ENCODE measurements around the gene TIGAR.

Gene TIGAR

GRCh38 chr12:4331842-4332241 is 10.8 kb downstream of the TIGAR start:
- Histone ChIP-seq H3K36me3 (ENCODE audit: insufficient read depth, low read length) (peaks cover 21% of the 10 kb centered on the region), H3K4me1 (ENCODE audit: control insufficient read depth, insufficient read depth, low read length, unreplicated experiment) (no peaks in the 10 kb centered on the region), H2AFZ (ENCODE audit: low read length, unreplicated experiment) (no peak overlapping the region), H3K27me3 (ENCODE audit: insufficient read depth, low read length) (no peaks in the 10 kb centered on the region), H3K79me2 (ENCODE audit: control insufficient read depth, insufficient read depth, low read length, unreplicated experiment) (peaks cover 20% of the 10 kb centered on the region), H3K27ac (ENCODE audit: low read depth, low read length) (no peak overlapping the region), H3K4me3 (ENCODE audit: low read depth, low read length) (no peak overlapping the region)

GRCh38 chr12:4346931-4347330 is 25.9 kb downstream of the TIGAR start:
- no peaks in the 10 kb centered on the region for H3K4me1 ChIP-seq (ENCODE audit: control insufficient read depth, insufficient read depth, low read length, unreplicated experiment)
- no peak overlapping the region for H2AFZ ChIP-seq (ENCODE audit: low read length, unreplicated experiment)
- H3K27ac ChIP-seq (ENCODE audit: low read depth, low read length): no peak overlapping the region
- H3K4me3 ChIP-seq (ENCODE audit: low read depth, low read length): no peak overlapping the region
- no peaks in the 10 kb centered on the region for H3K36me3 ChIP-seq (ENCODE audit: insufficient read depth, low read length)
- no peaks in the 10 kb centered on the region for H3K27me3 ChIP-seq (ENCODE audit: insufficient read depth, low read length)
- H3K79me2 ChIP-seq (ENCODE audit: control insufficient read depth, insufficient read depth, low read length, unreplicated experiment): no peaks in the 10 kb centered on the region

GRCh38 chr12:4353785-4354208 is 32.8 kb downstream of the TIGAR start:
- Histone ChIP-seq H2AFZ (ENCODE audit: low read length, unreplicated experiment) (no peak overlapping the region), H3K4me1 (ENCODE audit: control insufficient read depth, insufficient read depth, low read length, unreplicated experiment) (no peaks in the 10 kb centered on the region), H3K27ac (ENCODE audit: low read depth, low read length) (no peak overlapping the region), H3K4me3 (ENCODE audit: low read depth, low read length) (no peak overlapping the region), H3K79me2 (ENCODE audit: control insufficient read depth, insufficient read depth, low read length, unreplicated experiment) (no peaks in the 10 kb centered on the region), H3K27me3 (ENCODE audit: insufficient read depth, low read length) (no peaks in the 10 kb centered on the region), H3K36me3 (ENCODE audit: insufficient read depth, low read length) (no peaks in the 10 kb centered on the region)

GRCh38 chr12:4355156-4356040 is 34.4 kb downstream of the TIGAR start:
- Histone ChIP-seq H3K79me2 (ENCODE audit: control insufficient read depth, insufficient read depth, low read length, unreplicated experiment) (no peaks in the 10 kb centered on the region), H3K27ac (ENCODE audit: low read depth, low read length) (no peak overlapping the region), H3K4me1 (ENCODE audit: control insufficient read depth, insufficient read depth, low read length, unreplicated experiment) (no peaks in the 10 kb centered on the region), H2AFZ (ENCODE audit: low read length, unreplicated experiment) (no peak overlapping the region), H3K4me3 (ENCODE audit: low read depth, low read length) (no peak overlapping the region), H3K27me3 (ENCODE audit: insufficient read depth, low read length) (no peaks in the 10 kb centered on the region), H3K36me3 (ENCODE audit: insufficient read depth, low read length) (no peaks in the 10 kb centered on the region)

- H3K27me3 ChIP-seq (ENCODE audit: insufficient read depth, low read length): no peaks in the 10 kb centered on the region
- no peak overlapping the region for H2AFZ ChIP-seq (ENCODE audit: low read length, unreplicated experiment)
- no peaks in the 10 kb centered on the region for H3K79me2 ChIP-seq (ENCODE audit: control insufficient read depth, insufficient read depth, low read length, unreplicated experiment)
- no peaks in the 10 kb centered on the region for H3K4me1 ChIP-seq (ENCODE audit: control insufficient read depth, insufficient read depth, low read length, unreplicated experiment)
- H3K4me3 ChIP-seq (ENCODE audit: low read depth, low read length): no peak overlapping the region
- no peak overlapping the region for H3K27ac ChIP-seq (ENCODE audit: low read depth, low read length)
- no peaks in the 10 kb centered on the region for H3K36me3 ChIP-seq (ENCODE audit: insufficient read depth, low read length)
These were observed 35.0 kb downstream of the TIGAR start for GRCh38 chr12:4356041-4356327.

GRCh38 chr12:4366090-4366489 is 45.1 kb downstream of the TIGAR start:
- H3K4me3 ChIP-seq (ENCODE audit: low read depth, low read length): no peak overlapping the region
- H3K27ac ChIP-seq (ENCODE audit: low read depth, low read length): no peak overlapping the region
- H3K36me3 ChIP-seq (ENCODE audit: insufficient read depth, low read length): no peaks in the 10 kb centered on the region
- H3K27me3 ChIP-seq (ENCODE audit: insufficient read depth, low read length): peaks cover 42% of the 10 kb centered on the region
- H3K79me2 ChIP-seq (ENCODE audit: control insufficient read depth, insufficient read depth, low read length, unreplicated experiment): no peaks in the 10 kb centered on the region
- H2AFZ ChIP-seq (ENCODE audit: low read length, unreplicated experiment): no peak overlapping the region
- H3K4me1 ChIP-seq (ENCODE audit: control insufficient read depth, insufficient read depth, low read length, unreplicated experiment): no peaks in the 10 kb centered on the region

GRCh38 chr12:4369548-4369947 is 48.5 kb downstream of the TIGAR start:
- no peak overlapping the region for H3K4me3 ChIP-seq (ENCODE audit: low read depth, low read length)
- peaks cover 44% of the 10 kb centered on the region for H3K27me3 ChIP-seq (ENCODE audit: insufficient read depth, low read length)

GRCh38 chr12:4370265-4370664 is 49.3 kb downstream of the TIGAR start:
- no peaks in the 10 kb centered on the region for H3K79me2 ChIP-seq (ENCODE audit: control insufficient read depth, insufficient read depth, low read length, unreplicated experiment)
- H3K4me3 ChIP-seq (ENCODE audit: low read depth, low read length): no peak overlapping the region
- no peak overlapping the region for H3K27ac ChIP-seq (ENCODE audit: low read depth, low read length)
- no peaks in the 10 kb centered on the region for H3K36me3 ChIP-seq (ENCODE audit: insufficient read depth, low read length)
- no peak overlapping the region for H2AFZ ChIP-seq (ENCODE audit: low read length, unreplicated experiment)
- H3K27me3 ChIP-seq (ENCODE audit: insufficient read depth, low read length): peaks cover 40% of the 10 kb centered on the region
- H3K4me1 ChIP-seq (ENCODE audit: control insufficient read depth, insufficient read depth, low read length, unreplicated experiment): no peaks in the 10 kb centered on the region

More at GRCh38 chr12:4369548-4369947, 48.5 kb downstream of the TIGAR start:
- Histone ChIP-seq H3K79me2 (ENCODE audit: control insufficient read depth, insufficient read depth, low read length, unreplicated experiment) (no peaks in the 10 kb centered on the region), H3K27ac (ENCODE audit: low read depth, low read length) (no peak overlapping the region), H2AFZ (ENCODE audit: low read length, unreplicated experiment) (no peak overlapping the region), H3K36me3 (ENCODE audit: insufficient read depth, low read length) (no peaks in the 10 kb centered on the region), H3K4me1 (ENCODE audit: control insufficient read depth, insufficient read depth, low read length, unreplicated experiment) (no peaks in the 10 kb centered on the region)

GRCh38 chr12:4372653-4373052 is 51.6 kb downstream of the TIGAR start:
- Histone ChIP-seq H3K79me2 (ENCODE audit: control insufficient read depth, insufficient read depth, low read length, unreplicated experiment) (no peaks in the 10 kb centered on the region), H2AFZ (ENCODE audit: low read length, unreplicated experiment) (no peak overlapping the region), H3K27me3 (ENCODE audit: insufficient read depth, low read length) (peaks cover 35% of the 10 kb centered on the region), H3K4me1 (ENCODE audit: control insufficient read depth, insufficient read depth, low read length, unreplicated experiment) (no peaks in the 10 kb centered on the region), H3K4me3 (ENCODE audit: low read depth, low read length) (no peak overlapping the region), H3K36me3 (ENCODE audit: insufficient read depth, low read length) (no peaks in the 10 kb centered on the region), H3K27ac (ENCODE audit: low read depth, low read length) (no peak overlapping the region)

- no peaks in the 10 kb centered on the region for H3K79me2 ChIP-seq (ENCODE audit: control insufficient read depth, insufficient read depth, low read length, unreplicated experiment)
- no peak overlapping the region for H3K27ac ChIP-seq (ENCODE audit: low read depth, low read length)
- no peaks in the 10 kb centered on the region for H3K4me1 ChIP-seq (ENCODE audit: control insufficient read depth, insufficient read depth, low read length, unreplicated experiment)
- no peaks in the 10 kb centered on the region for H3K36me3 ChIP-seq (ENCODE audit: insufficient read depth, low read length)
- H3K27me3 ChIP-seq (ENCODE audit: insufficient read depth, low read length): peaks cover 52% of the 10 kb centered on the region
- no peak overlapping the region for H3K4me3 ChIP-seq (ENCODE audit: low read depth, low read length)
- H2AFZ ChIP-seq (ENCODE audit: low read length, unreplicated experiment): no peak overlapping the region
These were observed 54.4 kb downstream of the TIGAR start for GRCh38 chr12:4375449-4375848.

GRCh38 chr12:4378772-4379171 is 57.8 kb downstream of the TIGAR start:
- no peaks in the 10 kb centered on the region for H3K4me1 ChIP-seq (ENCODE audit: control insufficient read depth, insufficient read depth, low read length, unreplicated experiment)

More at GRCh38 chr12:4378772-4379171, 57.8 kb downstream of the TIGAR start:
- peaks cover 73% of the 10 kb centered on the region for H3K27me3 ChIP-seq (ENCODE audit: insufficient read depth, low read length)
- no peak overlapping the region for H3K4me3 ChIP-seq (ENCODE audit: low read depth, low read length)
- no peak overlapping the region for H3K27ac ChIP-seq (ENCODE audit: low read depth, low read length)
- H3K36me3 ChIP-seq (ENCODE audit: insufficient read depth, low read length): no peaks in the 10 kb centered on the region
- no peaks in the 10 kb centered on the region for H3K79me2 ChIP-seq (ENCODE audit: control insufficient read depth, insufficient read depth, low read length, unreplicated experiment)
- H2AFZ ChIP-seq (ENCODE audit: low read length, unreplicated experiment): no peak overlapping the region
